Activated T-cell treated with anti-CD3 and anti-CD28 coated beads, Interleukin-2, amount 50 U/mL, for 72 hours (primary cell): ENCODE results near the gene PTPMT1. TPM values are rescaled to one million over a fixed set of nuclear protein-coding genes. Genes with fewer than 3 reads are reported as not detected.
"Not testable (repeated sequence)": the region's sequence is repeated elsewhere in the genome, so short reads cannot be mapped to it uniquely, and the experiment has no call there.

ENCODE experiments used
- ATAC-seq, 2 donors: fragments of 150-1000 bp; cut with Tn5 transposase; replicated peaks in 1 of 2; 2 replicates each; pipeline ENCODE4 v1.10.0; 2021; ENCODE audit warnings: moderate library complexity in 2 of 2, mild to moderate bottlenecking in 1 of 2
- DNase-seq, 2 donors: peaks; one replicate each; pipeline ENCODE4 v3.0.0; 2021 to 2022; ENCODE audit warnings: mixed read lengths in 1 of 2
- H3K27ac Mint-ChIP-seq: one replicate; pipeline ENCODE4 v1.8.0; 2022; ENCODE audit warnings: mild to moderate bottlenecking, moderate library complexity, mixed read lengths
- H3K27me3 Mint-ChIP-seq: one replicate; pipeline ENCODE4 v1.8.0; 2022; ENCODE audit warnings: low read depth, mixed read lengths
- H3K36me3 Mint-ChIP-seq, 2 donors: one replicate each; pipeline ENCODE4 v1.8.0; 2022; ENCODE audit warnings: mixed read lengths in 2 of 2, mild to moderate bottlenecking in 1 of 2; ENCODE audit not compliant: insufficient read depth in 2 of 2
- H3K4me1 Mint-ChIP-seq: one replicate; pipeline ENCODE4 v1.8.0; 2022; ENCODE audit warnings: low read depth, mixed read lengths
- H3K4me3 Mint-ChIP-seq, 2 donors: one replicate each; pipeline ENCODE4 v1.8.0; 2022; ENCODE audit warnings: mild to moderate bottlenecking in 2 of 2, mixed read lengths in 2 of 2, moderate library complexity in 2 of 2
- H3K9me3 Mint-ChIP-seq, 2 donors: one replicate each; pipeline ENCODE4 v1.8.0; 2022; ENCODE audit warnings: mixed read lengths in 2 of 2
- total RNA-seq, 2 donors: library from RNA; stranded (reverse); gene quantifications; one replicate each; pipeline ENCODE4 v1.2.3, GENCODE V29; 2022

Gene PTPMT1
- total RNA-seq, 2 donors from 2014 or later: 37.0 to 40.1 TPM

DNA sequence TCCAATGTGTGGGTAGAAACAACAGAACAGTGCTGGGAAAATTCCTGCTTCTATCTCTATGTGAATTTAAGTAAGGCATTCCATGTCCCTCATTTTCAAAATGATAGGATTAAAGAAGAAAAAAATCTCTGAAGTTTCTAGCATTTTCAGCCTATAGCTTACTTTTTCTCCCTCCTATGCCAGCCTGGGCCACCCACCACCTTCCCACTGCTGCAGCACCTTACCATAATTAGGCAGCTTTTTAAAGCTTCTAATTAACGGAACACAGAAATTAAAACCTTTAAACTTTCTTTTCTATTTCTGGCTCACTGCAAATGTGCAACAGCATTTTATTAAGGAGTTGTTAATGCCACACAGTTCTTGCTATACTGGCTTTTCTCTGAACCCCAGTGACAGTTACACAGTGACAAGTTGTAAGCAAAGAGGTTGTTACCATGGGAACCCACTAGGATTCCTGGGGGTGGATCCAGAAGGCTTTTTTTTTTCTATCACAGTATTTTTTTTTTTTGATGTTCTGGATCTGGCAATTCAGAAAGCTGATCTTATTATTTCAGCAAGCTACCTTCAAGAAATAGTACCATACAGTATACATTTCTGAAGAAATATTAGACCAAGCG lies 32.7 kb upstream of the PTPMT1 start:
- ATAC-seq (no peak), DNase-seq (no peak)
- peaks cover 0 to 7% of the 10 kb centered on the region in 2 donors for H3K36me3 Mint-ChIP-seq
- H3K4me3 Mint-ChIP-seq: no peak overlapping the region
- peaks cover 60% of the 10 kb centered on the region for H3K4me1 Mint-ChIP-seq
- no peaks in the 10 kb centered on the region for H3K9me3 Mint-ChIP-seq
- no peaks in the 10 kb centered on the region for H3K27me3 Mint-ChIP-seq
- H3K27ac Mint-ChIP-seq: peak overlapping the region; percentile 76

DNA sequence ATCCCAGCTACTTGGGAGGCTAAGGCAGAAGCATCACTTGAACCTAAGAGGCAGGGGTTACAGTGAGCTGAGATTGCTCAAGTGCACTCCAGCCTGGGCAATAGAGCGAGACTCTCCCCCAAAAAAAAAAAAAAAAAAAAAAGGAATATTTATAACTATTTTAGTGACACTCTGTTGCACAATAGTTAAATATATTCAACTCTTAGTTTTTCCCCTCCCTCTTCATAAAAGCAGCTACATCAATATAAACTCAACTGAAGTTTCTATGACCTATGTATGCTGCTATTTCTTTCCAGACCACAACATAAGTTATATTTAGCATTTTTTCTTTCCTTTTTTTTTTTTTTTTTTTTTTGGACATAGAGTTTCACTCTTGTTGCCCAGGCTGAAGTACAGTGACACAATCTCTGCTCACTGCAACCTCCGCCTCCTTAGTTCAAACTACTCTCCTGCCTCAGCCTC lies 31.7 kb upstream of the PTPMT1 start:
- ATAC-seq (no peak), DNase-seq (no peak)
- Mint-ChIP-seq H3K9me3 (no peaks in the 10 kb centered on the region), H3K4me3 (no peak overlapping the region), H3K36me3 (peaks cover 0 to 7% of the 10 kb centered on the region in 2 donors), H3K27me3 (no peaks in the 10 kb centered on the region), H3K4me1 (peaks cover 61% of the 10 kb centered on the region), H3K27ac (no peak overlapping the region)

DNA sequence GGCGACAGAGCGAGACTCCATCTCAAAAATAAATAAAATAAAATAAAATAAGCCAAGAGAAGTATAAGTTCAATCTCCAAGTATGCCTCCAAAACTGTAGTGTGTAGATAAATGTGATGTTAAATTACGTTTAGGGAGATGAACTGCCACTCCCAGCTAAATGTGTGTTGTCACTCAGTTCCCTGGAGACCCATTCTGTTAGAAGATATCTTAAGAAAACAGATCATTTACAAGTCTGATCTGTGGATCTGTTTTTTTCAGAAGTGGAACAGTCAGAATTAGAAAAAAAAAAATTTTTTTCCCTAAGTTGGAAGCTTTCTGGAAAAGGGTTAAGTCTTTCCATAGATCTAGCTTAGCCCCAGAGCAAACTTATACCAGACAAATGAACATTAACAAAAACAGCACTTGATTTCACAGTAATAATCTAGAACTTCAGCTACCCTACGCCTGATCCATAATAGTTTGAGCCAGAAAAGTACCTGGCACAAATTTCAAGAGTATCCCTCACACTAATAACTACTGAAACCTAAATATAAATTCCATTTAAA lies 30.6 kb upstream of the PTPMT1 start:
- Mint-ChIP-seq H3K27ac (peak overlapping the region; percentile 76), H3K4me1 (peaks cover 64% of the 10 kb centered on the region), H3K9me3 (no peaks in the 10 kb centered on the region), H3K36me3 (peaks cover 1 to 9% of the 10 kb centered on the region in 2 donors), H3K27me3 (no peaks in the 10 kb centered on the region), H3K4me3 (no peak overlapping the region)
- DNase-seq (no peak), ATAC-seq (no peak)

DNA sequence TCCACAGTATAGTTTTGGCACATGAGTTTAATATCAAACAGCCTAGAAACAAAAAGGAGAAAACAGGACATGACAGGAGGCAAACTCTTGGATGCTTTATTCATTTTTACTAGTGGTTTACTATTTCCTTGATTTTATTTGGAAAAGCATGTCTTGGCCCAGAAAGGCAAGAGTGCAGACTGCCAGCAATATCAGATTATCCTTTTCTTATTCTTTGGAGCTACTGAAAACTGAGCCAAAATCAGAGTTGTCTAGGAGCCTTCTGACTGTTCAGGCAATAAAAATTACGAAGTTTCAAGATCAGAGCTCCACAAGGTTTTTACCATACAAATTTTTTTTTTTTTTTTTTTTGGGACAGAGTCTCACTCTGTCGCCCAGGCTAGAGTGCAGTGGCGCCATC lies 28.5 kb upstream of the PTPMT1 start:
- no peak overlapping the region for H3K4me3 Mint-ChIP-seq
- ATAC-seq: no peak
- peaks cover 1 to 14% of the 10 kb centered on the region in 2 donors for H3K36me3 Mint-ChIP-seq
- H3K4me1 Mint-ChIP-seq: peaks cover 73% of the 10 kb centered on the region
- H3K9me3 Mint-ChIP-seq: no peaks in the 10 kb centered on the region
- no peaks in the 10 kb centered on the region for H3K27me3 Mint-ChIP-seq
- H3K27ac Mint-ChIP-seq: no peak overlapping the region
- DNase-seq: no peak

DNA sequence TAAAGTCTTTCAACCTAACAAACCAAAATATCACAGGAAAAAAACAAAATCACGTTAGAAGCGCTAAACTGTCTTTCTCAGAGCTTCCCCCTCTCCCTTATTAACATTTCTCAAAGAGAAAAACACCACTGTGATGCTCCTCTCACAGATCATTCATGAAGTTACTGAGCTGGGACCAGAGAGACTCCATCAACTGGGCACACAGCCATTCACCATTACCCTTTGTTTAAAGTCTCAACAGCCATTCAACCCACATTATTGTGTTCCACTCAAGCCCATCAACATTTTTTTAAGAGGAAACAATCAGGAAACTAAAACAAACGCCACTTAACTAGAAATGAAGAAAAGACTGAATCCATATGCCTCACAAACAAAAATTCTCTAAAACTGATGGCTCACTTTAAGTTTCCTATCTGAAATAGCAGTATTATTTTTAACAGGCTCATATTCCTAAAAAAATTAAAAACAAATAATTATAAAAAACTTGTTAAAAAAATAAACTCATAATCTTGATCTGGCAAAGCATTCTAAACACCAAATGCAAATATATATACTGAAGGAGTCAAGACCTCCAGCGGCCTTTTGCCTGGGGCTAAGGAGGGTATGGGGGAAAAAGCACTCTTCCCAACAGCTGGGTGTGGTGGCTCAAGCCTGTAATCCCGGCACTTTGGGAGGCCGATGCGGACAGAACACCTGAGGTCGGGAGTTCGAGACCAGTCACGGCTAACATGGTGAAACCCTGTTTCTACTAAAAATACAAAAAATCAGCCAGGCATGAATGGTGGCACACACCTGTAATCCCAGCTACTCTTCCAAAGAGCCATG lies 26.4 kb upstream of the PTPMT1 start:
- ATAC-seq: no peak
- H3K27me3 Mint-ChIP-seq: no peaks in the 10 kb centered on the region
- H3K9me3 Mint-ChIP-seq: no peaks in the 10 kb centered on the region
- H3K27ac Mint-ChIP-seq: peak overlapping the region; percentile 98
- no peak for DNase-seq
- no peak overlapping the region for H3K4me3 Mint-ChIP-seq
- H3K36me3 Mint-ChIP-seq: peaks cover 1 to 14% of the 10 kb centered on the region in 2 donors
- H3K4me1 Mint-ChIP-seq: peaks cover 70% of the 10 kb centered on the region

DNA sequence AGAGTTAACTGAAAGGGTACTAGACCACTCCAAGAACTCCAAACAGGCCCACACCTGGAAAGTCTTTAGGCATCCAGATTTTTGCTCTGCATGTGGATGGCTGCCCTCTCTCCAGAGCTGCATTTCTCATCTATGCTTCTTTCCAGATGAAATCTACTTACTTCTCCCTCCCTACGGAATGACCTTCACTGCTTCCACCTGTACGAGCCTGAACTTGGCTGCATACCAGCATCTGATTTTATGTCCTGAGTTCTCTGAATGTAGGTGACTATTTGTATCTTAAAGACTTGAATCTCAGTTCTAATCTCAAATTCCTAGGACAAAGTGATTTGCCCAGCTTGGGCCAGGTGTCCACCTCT lies 25.7 kb upstream of the PTPMT1 start:
- H3K27ac Mint-ChIP-seq: peak overlapping the region; percentile 98
- H3K36me3 Mint-ChIP-seq: peaks cover 1 to 14% of the 10 kb centered on the region in 2 donors
- DNase-seq (no peak), ATAC-seq (no peak)
- H3K4me1 Mint-ChIP-seq: peaks cover 72% of the 10 kb centered on the region
- peak overlapping the region; percentile 4 to 81 for H3K4me3 Mint-ChIP-seq
- no peaks in the 10 kb centered on the region for H3K9me3 Mint-ChIP-seq
- no peaks in the 10 kb centered on the region for H3K27me3 Mint-ChIP-seq

DNA sequence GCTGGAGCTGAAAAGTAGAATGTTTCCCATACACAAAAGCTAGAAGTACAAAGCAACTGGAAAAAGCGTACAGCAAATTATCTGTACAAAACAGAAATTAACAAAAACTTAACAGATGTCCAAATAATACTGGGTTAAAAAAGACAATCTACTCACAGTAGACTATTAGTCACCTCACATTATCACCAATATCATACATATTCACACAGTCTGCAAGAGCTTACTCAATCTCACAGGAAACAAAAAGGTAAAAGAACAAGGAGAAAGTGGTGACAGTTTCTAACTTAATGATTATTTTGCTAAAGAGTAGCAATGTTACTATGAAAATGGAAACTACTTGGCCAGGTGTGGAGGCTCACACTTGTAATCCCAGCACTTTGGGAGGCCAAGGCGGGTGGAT lies 24.3 kb upstream of the PTPMT1 start:
- no peaks in the 10 kb centered on the region for H3K9me3 Mint-ChIP-seq
- H3K4me1 Mint-ChIP-seq: peaks cover 71% of the 10 kb centered on the region
- peaks cover 1 to 9% of the 10 kb centered on the region in 2 donors for H3K36me3 Mint-ChIP-seq
- H3K27me3 Mint-ChIP-seq: no peaks in the 10 kb centered on the region
- H3K4me3 Mint-ChIP-seq: peak overlapping the region; percentile 70 to 81
- H3K27ac Mint-ChIP-seq: peak overlapping the region; percentile 98
- DNase-seq: no peak
- ATAC-seq: no peak

DNA sequence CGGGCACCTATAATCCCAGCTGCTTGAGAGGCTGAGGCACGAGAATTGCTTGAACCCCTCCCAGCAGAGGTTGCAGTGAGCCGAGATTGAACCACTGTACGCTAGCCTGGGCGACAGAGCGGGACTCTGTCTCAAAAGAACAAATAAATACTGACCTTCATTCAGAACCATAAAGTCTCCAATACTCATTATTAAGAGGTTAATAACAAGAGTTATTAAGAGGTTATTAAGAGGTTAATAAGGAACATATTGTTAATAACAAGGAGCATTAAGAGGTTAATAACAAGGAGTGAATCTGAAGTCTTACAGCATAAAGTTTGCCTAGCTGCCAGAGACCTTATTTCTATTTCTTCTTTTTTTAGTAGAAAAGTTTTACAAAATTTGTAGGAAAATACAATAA lies 20.1 kb upstream of the PTPMT1 start:
- Mint-ChIP-seq H3K27me3 (no peaks in the 10 kb centered on the region), H3K4me3 (no peak overlapping the region), H3K27ac (no peak overlapping the region), H3K4me1 (peaks cover 77% of the 10 kb centered on the region), H3K9me3 (no peaks in the 10 kb centered on the region), H3K36me3 (peaks cover 3 to 9% of the 10 kb centered on the region in 2 donors)
- ATAC-seq (no peak), DNase-seq (no peak)

DNA sequence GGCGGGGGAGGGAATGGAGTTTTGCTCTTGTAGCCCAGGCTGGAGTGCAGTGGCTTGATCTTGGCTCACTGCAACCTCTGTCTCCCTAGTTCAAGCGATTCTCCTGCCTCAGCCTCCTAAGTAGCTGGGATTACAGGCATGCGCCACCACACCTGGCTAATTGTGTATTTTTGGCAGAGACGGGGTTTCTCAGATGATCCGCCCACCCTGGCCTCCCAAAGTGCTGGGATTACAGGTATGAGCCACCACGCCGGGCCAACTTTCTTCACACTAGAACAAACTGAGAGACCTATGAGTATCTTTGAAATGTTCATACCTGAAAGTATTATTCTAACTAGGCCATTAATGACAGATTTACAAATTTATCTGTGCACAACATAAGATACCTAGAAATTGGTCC lies 19.1 kb upstream of the PTPMT1 start:
- Mint-ChIP-seq H3K4me1 (peaks cover 77% of the 10 kb centered on the region), H3K27ac (peak overlapping the region; percentile 60)
- not testable (repeated sequence) for H3K36me3 Mint-ChIP-seq, DNase-seq, H3K9me3 Mint-ChIP-seq, ATAC-seq, H3K27me3 Mint-ChIP-seq, H3K4me3 Mint-ChIP-seq

DNA sequence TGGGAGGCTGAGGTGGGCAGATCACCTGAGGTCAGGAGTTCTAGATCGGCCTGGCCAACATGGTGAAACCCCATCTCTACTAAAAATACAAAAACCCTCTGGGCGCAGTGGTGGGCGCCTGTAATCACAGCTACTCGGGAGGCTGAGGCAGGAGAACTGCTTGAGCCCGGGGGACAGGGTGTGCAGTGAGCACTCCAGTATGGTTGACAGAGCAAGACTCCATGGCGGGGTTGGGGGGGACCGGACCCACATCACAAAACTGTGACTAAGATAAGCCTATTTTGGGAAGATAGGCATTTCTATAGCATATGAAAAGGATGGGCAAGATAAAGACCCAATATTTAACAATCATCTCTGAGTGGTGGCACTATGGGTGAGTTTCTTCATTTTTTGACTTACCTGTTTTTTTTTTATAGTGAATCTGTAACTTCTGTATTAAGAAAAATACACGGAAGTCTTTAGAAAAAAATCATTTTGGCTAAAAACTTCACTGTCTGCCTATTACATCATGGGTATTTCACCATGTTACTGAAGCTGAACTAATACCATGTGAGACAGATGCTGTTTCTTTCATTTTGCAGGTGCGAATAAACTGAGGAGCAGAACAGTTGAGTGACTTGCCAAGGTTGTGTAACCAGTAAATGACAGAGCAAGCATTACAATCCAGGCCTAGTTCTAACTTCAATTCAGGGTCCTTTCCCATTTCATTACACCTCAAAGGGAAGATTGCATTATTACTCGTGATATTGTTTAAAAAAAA lies 14.9 kb upstream of the PTPMT1 start:
- Mint-ChIP-seq H3K27me3 (no peaks in the 10 kb centered on the region), H3K27ac (peak overlapping the region; percentile 91), H3K4me3 (peak overlapping the region; percentile 97 to 99), H3K9me3 (no peaks in the 10 kb centered on the region), H3K36me3 (peaks cover 8 to 9% of the 10 kb centered on the region in 2 donors), H3K4me1 (peaks cover 56% of the 10 kb centered on the region)
- ATAC-seq: no peak
- no peak for DNase-seq

DNA sequence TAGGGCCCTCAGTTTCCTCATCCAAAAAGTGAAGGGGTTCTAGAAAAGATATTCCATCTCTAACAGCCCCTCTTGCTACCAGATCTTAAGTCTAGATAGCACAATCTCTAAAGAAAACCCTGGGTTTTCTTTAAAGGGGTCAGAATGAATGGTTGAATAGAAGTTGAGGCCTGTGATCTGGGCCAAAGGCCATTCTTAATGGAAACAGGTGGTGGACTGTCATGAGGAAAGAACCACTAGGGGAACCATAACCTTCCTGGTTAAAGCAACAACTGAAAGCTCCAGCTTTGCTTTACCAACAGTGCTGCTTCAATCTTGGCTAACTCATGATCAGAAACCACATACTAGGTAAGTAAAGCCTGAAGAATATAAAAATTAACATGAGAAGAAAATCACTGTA lies 14.3 kb upstream of the PTPMT1 start:
- peak overlapping the region; percentile 97 to 99 for H3K4me3 Mint-ChIP-seq
- ATAC-seq (no peak), DNase-seq (no peak)
- no peaks in the 10 kb centered on the region for H3K27me3 Mint-ChIP-seq
- H3K4me1 Mint-ChIP-seq: peaks cover 56% of the 10 kb centered on the region
- no peaks in the 10 kb centered on the region for H3K9me3 Mint-ChIP-seq
- H3K27ac Mint-ChIP-seq: peak overlapping the region; percentile 91
- H3K36me3 Mint-ChIP-seq: peaks cover 8 to 9% of the 10 kb centered on the region in 2 donors

DNA sequence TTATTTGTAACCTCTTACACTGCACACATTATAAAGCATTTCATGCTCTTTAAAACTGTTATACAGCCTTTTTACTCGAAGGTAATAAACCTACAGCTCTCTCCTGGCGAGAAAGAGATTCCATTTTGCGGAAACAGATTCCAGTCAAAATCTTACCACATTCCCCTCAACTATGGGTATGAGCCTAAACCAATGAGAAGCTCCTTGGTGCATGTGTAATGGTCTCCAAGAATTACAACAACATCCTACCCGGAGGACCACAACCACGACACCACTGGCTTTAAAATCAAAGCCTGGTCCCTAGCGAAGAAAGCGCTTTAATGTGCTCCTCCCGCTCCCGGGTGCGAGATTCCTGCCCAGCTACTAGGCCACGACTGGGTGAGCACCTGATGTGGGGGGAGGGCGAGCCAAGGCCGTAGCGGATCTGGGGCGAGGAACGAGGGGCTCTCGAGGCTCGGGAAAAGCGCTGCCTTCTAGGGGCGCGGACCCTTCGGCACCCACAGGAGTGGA lies 13.3 kb upstream of the PTPMT1 start:
- Mint-ChIP-seq H3K4me1 (peaks cover 48% of the 10 kb centered on the region), H3K27me3 (no peaks in the 10 kb centered on the region), H3K9me3 (no peaks in the 10 kb centered on the region), H3K4me3 (peak overlapping the region; percentile 97 to 99), H3K27ac (peak overlapping the region; percentile 98), H3K36me3 (peaks cover 7 to 8% of the 10 kb centered on the region in 2 donors)
- peak; percentile 1 to 12 for ATAC-seq
- peak in 1 of 2 donors; percentile 26 for DNase-seq
